ENCODE results near the gene NCKAP5.

- no peak for TF ChIP-seq POLR2AphosphoS5 (IDR thresholded peaks at IDR 0.05; ENCODE audit: low read depth, low read length)
- TF ChIP-seq TAF1 (IDR thresholded peaks at IDR 0.05; ENCODE audit: borderline replicate concordance, insufficient read depth, low read length): no peak
- TF ChIP-seq SIN3A (IDR thresholded peaks at IDR 0.05; ENCODE audit: borderline replicate concordance, insufficient read depth, low read length): no peak
Observed at GRCh38 chr2:132691556-132691955, 876.7 kb downstream of the NCKAP5 start.

All from PFSK-1 (cell line).